ENCODE measurements around the gene FAM170B. TPM values are rescaled to one million over a fixed set of nuclear protein-coding genes. Genes with fewer than 3 reads are reported as not detected.

FAM170B gene
- total RNA-seq, 2 experiments from 2014 or later, result not detected

- DNase-seq (no peak), ATAC-seq (no peak)
- H3K4me3 Mint-ChIP-seq, result no peak overlapping the region
- peaks cover 40% of the 10 kb centered on the region for H3K4me1 Mint-ChIP-seq
- no peak overlapping the region for H3K27ac Mint-ChIP-seq
- peaks cover 23% of the 10 kb centered on the region for H3K36me3 Mint-ChIP-seq
- CTCF ChIA-PET, result interaction anchor here (1.1 kb wide), 1 partner anchor 10 kb away, joined by 3 read pairs; no protein-coding TSS in a partner anchor
- peaks cover 6% of the 10 kb centered on the region for H3K27me3 Mint-ChIP-seq
- no peaks in the 10 kb centered on the region for H3K9me3 Mint-ChIP-seq (ENCODE audit: low read depth)
Measured at GRCh38 chr10:49153971-49154370, 20.1 kb upstream of the FAM170B start.

- Mint-ChIP-seq H3K27ac (no peak overlapping the region), H3K4me1 (peaks cover 34% of the 10 kb centered on the region), H3K36me3 (peaks cover 18% of the 10 kb centered on the region), H3K4me3 (no peak overlapping the region), H3K9me3 (ENCODE audit: low read depth) (no peaks in the 10 kb centered on the region), H3K27me3 (peaks cover 10% of the 10 kb centered on the region)
- ATAC-seq (no peak), DNase-seq (no peak)
- CTCF ChIA-PET, result interaction anchor here (1.3 kb wide), 1 partner anchor 14 kb away, joined by 3 read pairs; no protein-coding TSS in a partner anchor
Measured at GRCh38 chr10:49153115-49153514, 19.3 kb upstream of the FAM170B start.

GRCh38 chr10:49152663-49153062, 18.8 kb upstream of the FAM170B start:
- CTCF ChIA-PET, result interaction anchor here (1.3 kb wide), 1 partner anchor 15 kb away, joined by 3 read pairs; no protein-coding TSS in a partner anchor
- no peak overlapping the region for H3K27ac Mint-ChIP-seq
- DNase-seq, result no peak
- no peak overlapping the region for H3K4me3 Mint-ChIP-seq
- peaks cover 19% of the 10 kb centered on the region for H3K36me3 Mint-ChIP-seq
- H3K4me1 Mint-ChIP-seq, result peaks cover 32% of the 10 kb centered on the region
- ATAC-seq, result no peak
- H3K27me3 Mint-ChIP-seq, result peaks cover 10% of the 10 kb centered on the region
- H3K9me3 Mint-ChIP-seq (ENCODE audit: low read depth), result no peaks in the 10 kb centered on the region

- Mint-ChIP-seq H3K4me1 (peaks cover 25% of the 10 kb centered on the region), H3K9me3 (ENCODE audit: low read depth) (no peaks in the 10 kb centered on the region), H3K4me3 (no peak overlapping the region), H3K27me3 (peaks cover 10% of the 10 kb centered on the region), H3K27ac (no peak overlapping the region), H3K36me3 (peaks cover 17% of the 10 kb centered on the region)
- CTCF ChIA-PET, result interaction anchor here (1.3 kb wide), 1 partner anchor 15 kb away, joined by 3 read pairs; no protein-coding TSS in a partner anchor
- ATAC-seq (no peak), DNase-seq (no peak)
Measured at GRCh38 chr10:49152037-49152436, 18.2 kb upstream of the FAM170B start.

- Mint-ChIP-seq H3K36me3 (peaks cover 14% of the 10 kb centered on the region), H3K27me3 (peaks cover 11% of the 10 kb centered on the region), H3K4me1 (peaks cover 20% of the 10 kb centered on the region), H3K9me3 (ENCODE audit: low read depth) (no peaks in the 10 kb centered on the region), H3K27ac (no peak overlapping the region), H3K4me3 (no peak overlapping the region)
- no peak for DNase-seq
- ATAC-seq, result no peak
- CTCF ChIA-PET, result no interaction called here
Measured at GRCh38 chr10:49151481-49151880, 17.7 kb upstream of the FAM170B start.

- no peak overlapping the region for H3K4me3 Mint-ChIP-seq
- H3K36me3 Mint-ChIP-seq, result peaks cover 11% of the 10 kb centered on the region
- CTCF ChIA-PET, result no interaction called here
- DNase-seq (no peak), ATAC-seq (no peak)
- peaks cover 16% of the 10 kb centered on the region for H3K4me1 Mint-ChIP-seq
- peaks cover 15% of the 10 kb centered on the region for H3K27me3 Mint-ChIP-seq
- no peak overlapping the region for H3K27ac Mint-ChIP-seq
- H3K9me3 Mint-ChIP-seq (ENCODE audit: low read depth), result no peaks in the 10 kb centered on the region
Measured at GRCh38 chr10:49151025-49151445, 17.2 kb upstream of the FAM170B start.

- Mint-ChIP-seq H3K27ac (no peak overlapping the region), H3K27me3 (peaks cover 21% of the 10 kb centered on the region), H3K36me3 (peaks cover 6% of the 10 kb centered on the region), H3K4me1 (peaks cover 16% of the 10 kb centered on the region), H3K9me3 (ENCODE audit: low read depth) (no peaks in the 10 kb centered on the region), H3K4me3 (no peak overlapping the region)
- CTCF ChIA-PET, result no interaction called here
- DNase-seq (no peak), ATAC-seq (no peak)
Measured at GRCh38 chr10:49150426-49150825, 16.6 kb upstream of the FAM170B start.

- Mint-ChIP-seq H3K27me3 (peaks cover 25% of the 10 kb centered on the region), H3K4me3 (no peak overlapping the region), H3K9me3 (ENCODE audit: low read depth) (no peaks in the 10 kb centered on the region), H3K4me1 (peaks cover 16% of the 10 kb centered on the region), H3K36me3 (peaks cover 5% of the 10 kb centered on the region), H3K27ac (no peak overlapping the region)
- DNase-seq, result no peak
- ATAC-seq, result no peak
- CTCF ChIA-PET, result no interaction called here
Measured at GRCh38 chr10:49149881-49150280, 16.1 kb upstream of the FAM170B start.

GRCh38 chr10:49144058-49144720, 10.4 kb upstream of the FAM170B start:
- no peak overlapping the region for H3K4me3 Mint-ChIP-seq
- H3K36me3 Mint-ChIP-seq, result peaks cover 2% of the 10 kb centered on the region
- ATAC-seq (no peak), DNase-seq (peak; percentile 5)
- no peaks in the 10 kb centered on the region for H3K9me3 Mint-ChIP-seq (ENCODE audit: low read depth)
- CTCF ChIA-PET, result no interaction called here
- no peaks in the 10 kb centered on the region for H3K4me1 Mint-ChIP-seq
- no peak overlapping the region for H3K27ac Mint-ChIP-seq
- peaks cover 25% of the 10 kb centered on the region for H3K27me3 Mint-ChIP-seq

GRCh38 chr10:49143249-49143648, 9.4 kb upstream of the FAM170B start:
- Mint-ChIP-seq H3K4me3 (no peak overlapping the region), H3K27me3 (peaks cover 23% of the 10 kb centered on the region), H3K36me3 (peaks cover 2% of the 10 kb centered on the region), H3K4me1 (no peaks in the 10 kb centered on the region), H3K27ac (no peak overlapping the region), H3K9me3 (ENCODE audit: low read depth) (no peaks in the 10 kb centered on the region)
- CTCF ChIA-PET, result no interaction called here
- DNase-seq (peak; percentile 8), ATAC-seq (no peak)

- CTCF ChIA-PET, result no interaction called here
- H3K27me3 Mint-ChIP-seq, result peaks cover 23% of the 10 kb centered on the region
- H3K4me1 Mint-ChIP-seq, result no peaks in the 10 kb centered on the region
- no peak for DNase-seq
- no peak overlapping the region for H3K4me3 Mint-ChIP-seq
- H3K36me3 Mint-ChIP-seq, result no peaks in the 10 kb centered on the region
- no peaks in the 10 kb centered on the region for H3K9me3 Mint-ChIP-seq (ENCODE audit: low read depth)
- no peak overlapping the region for H3K27ac Mint-ChIP-seq
- no peak for ATAC-seq
Measured at GRCh38 chr10:49141541-49142332, 7.9 kb upstream of the FAM170B start.

GRCh38 chr10:49140304-49141177, 6.7 kb upstream of the FAM170B start:
- ATAC-seq, result no peak
- H3K27ac Mint-ChIP-seq, result no peak overlapping the region
- no peaks in the 10 kb centered on the region for H3K36me3 Mint-ChIP-seq
- CTCF ChIA-PET, result no interaction called here
- H3K27me3 Mint-ChIP-seq, result peaks cover 19% of the 10 kb centered on the region
- peak; percentile 16 for DNase-seq
- no peak overlapping the region for H3K4me3 Mint-ChIP-seq
- no peaks in the 10 kb centered on the region for H3K9me3 Mint-ChIP-seq (ENCODE audit: low read depth)
- peaks cover 2% of the 10 kb centered on the region for H3K4me1 Mint-ChIP-seq

- DNase-seq (peak; percentile 27), ATAC-seq (no peak)
Measured at GRCh38 chr10:49139846-49140195, 6.0 kb upstream of the FAM170B start.

More at GRCh38 chr10:49139846-49140195, 6.0 kb upstream of the FAM170B start:
- CTCF ChIA-PET, result no interaction called here
- no peak overlapping the region for H3K4me3 Mint-ChIP-seq
- H3K4me1 Mint-ChIP-seq, result peaks cover 3% of the 10 kb centered on the region
- H3K36me3 Mint-ChIP-seq, result no peaks in the 10 kb centered on the region
- H3K27ac Mint-ChIP-seq, result no peak overlapping the region
- no peaks in the 10 kb centered on the region for H3K9me3 Mint-ChIP-seq (ENCODE audit: low read depth)
- peaks cover 19% of the 10 kb centered on the region for H3K27me3 Mint-ChIP-seq
